HG03432 (cell line): ENCODE results near the gene SMIM23.
"Not testable (repeated sequence)": the region's sequence is repeated elsewhere in the genome, so short reads cannot be mapped to it uniquely, and the experiment has no call there.

Source experiments
- ATAC-seq: cut with Tn5 transposase; IDR thresholded peaks from one replicate; pipeline ENCODE4 v1.9.1; 2021; ENCODE audit warnings: mild to moderate bottlenecking, moderate library complexity; ENCODE audit not compliant: unreplicated experiment

The SMIM23 gene

GRCh38 chr5:171771856-171772255 lies 13.8 kb upstream of the SMIM23 start:
- no peak for ATAC-seq

- ATAC-seq = no peak
These were observed 12.5 kb upstream of the SMIM23 start for GRCh38 chr5:171773106-171773505.

- no peak for ATAC-seq
These were observed 11.2 kb upstream of the SMIM23 start for GRCh38 chr5:171774418-171774817.

GRCh38 chr5:171776213-171776612 lies 9.4 kb upstream of the SMIM23 start:
- ATAC-seq = no peak

- ATAC-seq = no peak
These were observed 8.6 kb upstream of the SMIM23 start for GRCh38 chr5:171776770-171777759.

GRCh38 chr5:171781744-171782143 lies 3.9 kb upstream of the SMIM23 start:
- not testable (repeated sequence) for ATAC-seq

- ATAC-seq = no peak
These were observed 3.2 kb upstream of the SMIM23 start for GRCh38 chr5:171782332-171782966.

GRCh38 chr5:171783051-171783450 lies 2.6 kb upstream of the SMIM23 start:
- ATAC-seq = no peak

- no peak for ATAC-seq
These were observed 3.7 kb downstream of the SMIM23 start for GRCh38 chr5:171789353-171789752.

GRCh38 chr5:171790408-171790807 lies 4.8 kb downstream of the SMIM23 start:
- no peak for ATAC-seq

- no peak for ATAC-seq
These were observed 8.9 kb downstream of the SMIM23 start for GRCh38 chr5:171794470-171794960.

GRCh38 chr5:171795381-171795780 lies 9.8 kb downstream of the SMIM23 start:
- no peak for ATAC-seq

- ATAC-seq = no peak
These were observed 10.8 kb downstream of the SMIM23 start for GRCh38 chr5:171796436-171796835.

- no peak for ATAC-seq
These were observed 11.9 kb downstream of the SMIM23 start for GRCh38 chr5:171797543-171797942.

- ATAC-seq = no peak
These were observed 12.8 kb downstream of the SMIM23 start for GRCh38 chr5:171798418-171798817.

GRCh38 chr5:171801839-171802238 lies 16.2 kb downstream of the SMIM23 start:
- ATAC-seq = no peak

GRCh38 chr5:171805746-171806145 lies 20.1 kb downstream of the SMIM23 start:
- ATAC-seq = no peak

GRCh38 chr5:171806976-171807747 lies 21.5 kb downstream of the SMIM23 start:
- ATAC-seq = no peak

GRCh38 chr5:171808453-171808852 lies 22.8 kb downstream of the SMIM23 start:
- no peak for ATAC-seq

- no peak for ATAC-seq
These were observed 23.3 kb downstream of the SMIM23 start for GRCh38 chr5:171808951-171809350.

GRCh38 chr5:171810227-171810626 lies 24.6 kb downstream of the SMIM23 start:
- ATAC-seq = no peak
